ENCODE measurements around the gene TMEM144.
"Not testable (repeated sequence)": the region's sequence is repeated elsewhere in the genome, so short reads cannot be mapped to it uniquely, and the experiment has no call there.

TMEM144 gene

GRCh38 chr4:158192439-158193158 lies 17.7 kb upstream of the TMEM144 start:
- DNase-seq, result peak; percentile 17

- DNase-seq, result peak; percentile 35
These were observed 17.0 kb upstream of the TMEM144 start for GRCh38 chr4:158193171-158193749.

GRCh38 chr4:158195297-158195696 lies 15.0 kb upstream of the TMEM144 start:
- DNase-seq, result no peak

- DNase-seq, result no peak
These were observed 13.0 kb upstream of the TMEM144 start for GRCh38 chr4:158197194-158197776.

- no peak for DNase-seq
These were observed 10.1 kb upstream of the TMEM144 start for GRCh38 chr4:158200214-158200613.

GRCh38 chr4:158201322-158201721 lies 9.0 kb upstream of the TMEM144 start:
- DNase-seq, result no peak

- DNase-seq, result peak; percentile 12
These were observed 8.4 kb upstream of the TMEM144 start for GRCh38 chr4:158201876-158202275.

- DNase-seq, result peak; percentile 31
These were observed 7.8 kb upstream of the TMEM144 start for GRCh38 chr4:158202481-158202880.

GRCh38 chr4:158203436-158203835 lies 6.8 kb upstream of the TMEM144 start:
- no peak for DNase-seq

- no peak for DNase-seq
These were observed 6.4 kb upstream of the TMEM144 start for GRCh38 chr4:158203929-158204328.

- DNase-seq, result peak; percentile 94
These were observed 1.2 kb upstream of the TMEM144 start for GRCh38 chr4:158208963-158209640.

GRCh38 chr4:158211222-158211621 lies 936 bp downstream of the TMEM144 start:
- DNase-seq, result no peak

GRCh38 chr4:158213466-158213865 lies 3.2 kb downstream of the TMEM144 start:
- DNase-seq, result no peak

GRCh38 chr4:158214856-158215255 lies 4.6 kb downstream of the TMEM144 start:
- no peak for DNase-seq

- no peak for DNase-seq
These were observed 7.5 kb downstream of the TMEM144 start for GRCh38 chr4:158217763-158218162.

GRCh38 chr4:158219623-158220022 lies 9.3 kb downstream of the TMEM144 start:
- DNase-seq, result no peak

- DNase-seq, result not testable (repeated sequence)
These were observed 14.0 kb downstream of the TMEM144 start for GRCh38 chr4:158224318-158224717.

- DNase-seq, result not testable (repeated sequence)
These were observed 14.7 kb downstream of the TMEM144 start for GRCh38 chr4:158224999-158225398.

GRCh38 chr4:158227880-158228279 lies 17.6 kb downstream of the TMEM144 start:
- DNase-seq, result not testable (repeated sequence)

GRCh38 chr4:158228399-158228798 lies 18.1 kb downstream of the TMEM144 start:
- DNase-seq, result not testable (repeated sequence)

GRCh38 chr4:158229768-158230167 lies 19.5 kb downstream of the TMEM144 start:
- DNase-seq, result no peak

- DNase-seq, result no peak
These were observed 24.4 kb downstream of the TMEM144 start for GRCh38 chr4:158234671-158235070.

- no peak for DNase-seq
These were observed 26.2 kb downstream of the TMEM144 start for GRCh38 chr4:158236304-158237030.
